Mesendoderm (in vitro differentiated cells): ENCODE measurements around the gene TRRAP.

Source experiments
- DNase-seq: peaks from one replicate; pipeline ENCODE4 v3.0.0; 2013
- H2AK5ac ChIP-seq: 2 replicates; pipeline ENCODE4 v1.6.1; 2013; ENCODE audit warnings: low read length, inconsistent platforms
- H2BK120ac ChIP-seq: 2 replicates; pipeline ENCODE4 v1.6.1; 2013; ENCODE audit warnings: low read depth, mild to moderate bottlenecking, low read length, moderate library complexity, mixed read lengths
- H2BK15ac ChIP-seq: replicated peaks from 2 replicates; pipeline ENCODE4 v1.6.1; 2013; ENCODE audit warnings: low read depth, mild to moderate bottlenecking, moderate library complexity
- H2BK5ac ChIP-seq: 2 replicates; pipeline ENCODE4 v1.6.1; 2013; ENCODE audit warnings: low read length, inconsistent platforms
- H3K18ac ChIP-seq: 2 replicates; pipeline ENCODE4 v1.6.1; 2013; ENCODE audit warnings: mild to moderate bottlenecking, low read length, mixed read lengths
- H3K23ac ChIP-seq: one replicate; pipeline ENCODE4 v1.6.1; 2013; ENCODE audit warnings: low read length
- H3K27ac ChIP-seq: 2 replicates; pipeline ENCODE4 v1.5.1; 2013; ENCODE audit warnings: low read depth, mild to moderate bottlenecking, inconsistent platforms, low read length, moderate library complexity
- H3K27me3 ChIP-seq: 2 replicates; pipeline ENCODE4 v1.6.1; 2013; ENCODE audit warnings: low read length, control low read depth, mild to moderate bottlenecking, inconsistent platforms; ENCODE audit not compliant: insufficient read depth, poor library complexity
- H3K36me3 ChIP-seq: 2 replicates; pipeline ENCODE4 v1.6.1; 2013; ENCODE audit warnings: low read length, inconsistent platforms; ENCODE audit not compliant: control insufficient read depth, insufficient read depth
- H3K4ac ChIP-seq: one replicate; pipeline ENCODE4 v1.6.1; 2013; ENCODE audit warnings: low read depth, mild to moderate bottlenecking, low read length, moderate library complexity
- H3K4me1 ChIP-seq: 2 replicates; pipeline ENCODE4 v1.6.1; 2013; ENCODE audit warnings: low read depth, low read length, inconsistent platforms; ENCODE audit not compliant: control insufficient read depth
- H3K4me2 ChIP-seq: 2 replicates; pipeline ENCODE4 v1.6.1; 2013; ENCODE audit warnings: low read length
- H3K4me3 ChIP-seq: 2 replicates; pipeline ENCODE4 v1.5.1; 2013; ENCODE audit warnings: mild to moderate bottlenecking, low read length
- H3K56ac ChIP-seq: one replicate; pipeline ENCODE4 v1.6.1; 2013; ENCODE audit warnings: low read length
- H3K79me1 ChIP-seq: 2 replicates; pipeline ENCODE4 v1.6.1; 2013; ENCODE audit warnings: low read length, inconsistent platforms
- H3K79me2 ChIP-seq: 2 replicates; pipeline ENCODE4 v1.6.1; 2013; ENCODE audit warnings: mild to moderate bottlenecking, low read length; ENCODE audit not compliant: control insufficient read depth, insufficient read depth
- H3K9ac ChIP-seq: 2 replicates; pipeline ENCODE4 v1.6.1; 2013; ENCODE audit warnings: low read length, inconsistent platforms
- H4K5ac ChIP-seq: one replicate; pipeline ENCODE4 v1.6.1; 2013; ENCODE audit warnings: low read length
- H4K8ac ChIP-seq: one replicate; pipeline ENCODE4 v1.6.1; 2013; ENCODE audit warnings: low read depth, mild to moderate bottlenecking, control low read depth, low read length, moderate library complexity
- WGBS: extraction: QIAGEN DNeasy Blood & Tissue Kit; methylation state at CpG from one replicate; pipeline ENCODE4 v1.1.7; 2013; ENCODE audit warnings: low lambda C conversion rate, missing lambda C conversion rate; ENCODE audit not compliant: insufficient coverage; ENCODE audit errors: extremely low coverage; 5-methylcytosine and 5-hydroxymethylcytosine counted together

The TRRAP gene

DNA sequence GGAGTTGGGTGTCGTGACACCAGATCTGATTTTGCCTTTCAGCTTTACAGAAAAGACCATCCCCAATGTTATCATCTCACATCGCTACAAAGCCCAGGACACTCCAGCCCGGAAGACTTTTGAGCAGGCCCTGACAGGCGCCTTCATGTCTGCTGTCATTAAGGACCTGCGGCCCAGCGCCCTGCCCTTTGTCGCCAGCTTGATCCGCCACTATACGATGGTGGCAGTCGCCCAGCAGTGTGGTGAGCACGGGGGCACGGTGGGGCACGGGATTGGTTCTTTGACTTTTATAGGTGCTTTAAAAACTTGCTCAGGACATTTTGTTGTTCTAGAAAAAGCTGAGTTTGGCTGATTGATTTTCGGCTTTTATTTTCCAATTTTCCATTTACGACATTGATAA, 48.8 kb downstream of the TRRAP start:
- Histone ChIP-seq H3K4me1 (no peaks in the 10 kb centered on the region), H3K18ac (no peak overlapping the region)

DNA sequence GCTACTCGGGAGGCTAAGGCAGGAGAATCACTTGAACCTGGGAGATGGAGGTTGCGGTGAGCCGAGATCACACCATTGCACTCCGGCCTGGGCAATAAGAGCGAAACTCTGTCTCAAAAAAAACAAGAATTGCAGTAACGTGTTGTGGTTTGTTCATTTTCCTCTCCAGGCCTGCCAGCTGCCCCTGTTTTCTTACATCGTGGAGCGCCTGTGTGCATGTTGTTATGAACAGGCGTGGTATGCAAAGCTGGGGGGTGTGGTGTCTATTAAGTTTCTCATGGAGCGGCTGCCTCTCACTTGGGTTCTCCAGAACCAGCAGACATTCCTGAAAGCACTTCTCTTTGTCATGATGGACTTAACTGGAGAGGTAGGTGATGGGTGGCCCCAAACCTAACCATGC, 52.1 kb downstream of the TRRAP start:
- Histone ChIP-seq H3K56ac (no peak overlapping the region), H2BK15ac (no peak overlapping the region), H3K27me3 (no peaks in the 10 kb centered on the region), H3K23ac (no peak overlapping the region), H4K5ac (no peak overlapping the region), H3K9ac (no peak overlapping the region), H2BK5ac (no peak overlapping the region), H3K4me1 (no peaks in the 10 kb centered on the region), H3K18ac (no peak overlapping the region), H3K36me3 (peaks cover 24% of the 10 kb centered on the region), H4K8ac (no peak overlapping the region), H3K4ac (no peak overlapping the region), H3K27ac (no peak overlapping the region), H3K4me3 (no peak overlapping the region), H3K79me2 (no peaks in the 10 kb centered on the region), H3K4me2 (no peak overlapping the region), H2AK5ac (no peak overlapping the region), H3K79me1 (no peaks in the 10 kb centered on the region), H2BK120ac (no peak overlapping the region)
- WGBS: no CpG with 5 or more reads among the region's 10 CpGs
- no peak for DNase-seq

More for the DNA sequence above, 48.8 kb downstream of the TRRAP start:
- H3K27ac ChIP-seq: no peak overlapping the region
- H3K56ac ChIP-seq: no peak overlapping the region
- no peak overlapping the region for H2BK15ac ChIP-seq
- no peak overlapping the region for H2BK5ac ChIP-seq
- H3K36me3 ChIP-seq: peaks cover 27% of the 10 kb centered on the region
- no peak overlapping the region for H3K4ac ChIP-seq
- no peak overlapping the region for H2AK5ac ChIP-seq
- peaks cover 3% of the 10 kb centered on the region for H3K79me1 ChIP-seq
- H4K8ac ChIP-seq: no peak overlapping the region
- H3K4me2 ChIP-seq: no peak overlapping the region
- WGBS: no CpG with 5 or more reads among the region's 15 CpGs
- no peaks in the 10 kb centered on the region for H3K27me3 ChIP-seq
- no peaks in the 10 kb centered on the region for H3K79me2 ChIP-seq
- H3K9ac ChIP-seq: no peak overlapping the region
- no peak overlapping the region for H3K4me3 ChIP-seq
- H3K23ac ChIP-seq: no peak overlapping the region
- DNase-seq: no peak
- H4K5ac ChIP-seq: no peak overlapping the region
- no peak overlapping the region for H2BK120ac ChIP-seq

DNA sequence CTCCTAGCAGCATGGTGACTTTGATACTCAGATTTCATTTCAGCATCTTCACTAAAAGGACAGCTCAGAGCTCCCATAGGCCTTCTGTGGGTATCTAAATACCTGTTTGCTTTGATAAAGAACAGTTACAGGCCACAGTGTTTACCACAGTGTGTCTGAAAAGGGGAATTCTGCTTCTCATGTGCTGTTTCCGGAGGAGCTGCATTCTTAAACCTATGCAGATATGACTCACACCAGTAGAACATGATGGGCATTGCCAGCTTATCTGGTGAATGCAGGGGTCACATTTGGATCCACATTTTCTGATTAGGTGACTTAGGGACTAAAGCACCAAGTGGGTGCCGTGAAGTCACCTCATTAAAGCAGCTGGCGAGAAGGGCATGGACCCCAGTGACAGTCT, 52.6 kb downstream of the TRRAP start:
- H3K4me1 ChIP-seq: no peaks in the 10 kb centered on the region
- H3K9ac ChIP-seq: no peak overlapping the region
- no peak overlapping the region for H2BK5ac ChIP-seq
- H3K4ac ChIP-seq: no peak overlapping the region
- peaks cover 22% of the 10 kb centered on the region for H3K36me3 ChIP-seq
- no CpG with 5 or more reads among the region's 3 CpGs for WGBS
- no peak overlapping the region for H2AK5ac ChIP-seq
- H4K8ac ChIP-seq: no peak overlapping the region
- H3K27me3 ChIP-seq: no peaks in the 10 kb centered on the region
- no peaks in the 10 kb centered on the region for H3K79me1 ChIP-seq
- no peak overlapping the region for H3K56ac ChIP-seq
- no peak overlapping the region for H2BK15ac ChIP-seq
- H3K79me2 ChIP-seq: no peaks in the 10 kb centered on the region
- no peak overlapping the region for H3K4me3 ChIP-seq
- H3K23ac ChIP-seq: no peak overlapping the region
- H3K27ac ChIP-seq: no peak overlapping the region
- H3K18ac ChIP-seq: no peak overlapping the region
- H2BK120ac ChIP-seq: no peak overlapping the region
- DNase-seq: no peak
- H4K5ac ChIP-seq: no peak overlapping the region
- no peak overlapping the region for H3K4me2 ChIP-seq

DNA sequence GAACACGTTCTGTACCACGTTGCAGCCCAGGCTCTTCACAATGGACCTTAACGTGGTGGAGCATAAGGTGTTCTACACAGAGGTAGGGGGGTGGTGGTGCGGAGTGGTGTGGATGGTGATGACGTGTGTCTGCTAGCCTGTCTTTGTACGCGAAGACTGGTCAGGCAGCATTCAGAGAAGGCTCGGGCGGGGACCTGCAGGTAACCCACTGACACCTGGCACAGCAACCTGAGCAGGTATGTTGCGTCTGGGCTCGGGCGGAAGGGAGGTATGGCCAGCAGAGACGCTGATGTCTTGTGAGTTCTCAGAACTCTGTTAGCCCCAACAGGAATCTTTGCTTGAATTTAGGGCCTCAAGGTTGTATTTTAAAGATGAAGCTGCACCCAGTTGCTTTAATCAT, 55.0 kb downstream of the TRRAP start:
- Histone ChIP-seq H2BK120ac (no peak overlapping the region), H3K36me3 (peaks cover 17% of the 10 kb centered on the region)
- DNase-seq: no peak

DNA sequence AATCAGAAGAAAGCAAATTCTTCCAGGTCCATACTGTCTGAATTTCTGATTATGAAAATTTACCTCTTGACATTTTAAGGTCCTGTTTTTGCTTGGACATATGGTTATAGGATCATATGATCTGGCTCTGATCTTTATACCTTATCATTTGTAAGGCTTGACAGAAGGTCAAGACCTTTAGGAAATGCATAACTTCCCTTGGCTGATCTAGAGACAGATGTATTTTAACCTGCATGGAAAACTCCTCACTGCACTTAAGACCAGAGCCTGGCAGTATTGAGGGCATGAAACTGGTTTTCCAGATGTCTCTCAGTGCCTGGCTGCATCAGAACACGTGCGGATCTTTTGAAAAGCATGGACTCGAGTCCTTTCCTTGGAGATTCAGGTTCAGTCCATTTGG, 55.9 kb downstream of the TRRAP start:
- Histone ChIP-seq H3K4ac (no peak overlapping the region), H2BK15ac (no peak overlapping the region), H3K36me3 (peaks cover 17% of the 10 kb centered on the region), H3K56ac (no peak overlapping the region), H4K5ac (no peak overlapping the region), H2AK5ac (no peak overlapping the region), H4K8ac (no peak overlapping the region), H3K18ac (no peak overlapping the region), H2BK5ac (no peak overlapping the region), H3K79me2 (no peaks in the 10 kb centered on the region), H3K27ac (no peak overlapping the region), H3K23ac (no peak overlapping the region), H3K4me2 (no peak overlapping the region), H3K4me1 (no peaks in the 10 kb centered on the region), H3K79me1 (no peaks in the 10 kb centered on the region), H3K9ac (no peak overlapping the region), H3K4me3 (no peak overlapping the region), H3K27me3 (no peaks in the 10 kb centered on the region), H2BK120ac (no peak overlapping the region)
- no CpG with 5 or more reads among the region's 3 CpGs for WGBS
- no peak for DNase-seq

More for the DNA sequence above, 55.0 kb downstream of the TRRAP start:
- no peak overlapping the region for H2AK5ac ChIP-seq
- H3K4me3 ChIP-seq: no peak overlapping the region
- no peak overlapping the region for H4K8ac ChIP-seq
- H3K4me2 ChIP-seq: no peak overlapping the region
- no peak overlapping the region for H3K56ac ChIP-seq
- H3K18ac ChIP-seq: no peak overlapping the region
- no peaks in the 10 kb centered on the region for H3K27me3 ChIP-seq
- no peak overlapping the region for H3K9ac ChIP-seq
- H2BK5ac ChIP-seq: no peak overlapping the region
- no CpG with 5 or more reads among the region's 13 CpGs for WGBS
- no peak overlapping the region for H2BK15ac ChIP-seq
- no peak overlapping the region for H3K4ac ChIP-seq
- H3K23ac ChIP-seq: no peak overlapping the region
- no peak overlapping the region for H4K5ac ChIP-seq
- H3K79me1 ChIP-seq: no peaks in the 10 kb centered on the region
- H3K79me2 ChIP-seq: no peaks in the 10 kb centered on the region
- H3K27ac ChIP-seq: no peak overlapping the region
- H3K4me1 ChIP-seq: no peaks in the 10 kb centered on the region

DNA sequence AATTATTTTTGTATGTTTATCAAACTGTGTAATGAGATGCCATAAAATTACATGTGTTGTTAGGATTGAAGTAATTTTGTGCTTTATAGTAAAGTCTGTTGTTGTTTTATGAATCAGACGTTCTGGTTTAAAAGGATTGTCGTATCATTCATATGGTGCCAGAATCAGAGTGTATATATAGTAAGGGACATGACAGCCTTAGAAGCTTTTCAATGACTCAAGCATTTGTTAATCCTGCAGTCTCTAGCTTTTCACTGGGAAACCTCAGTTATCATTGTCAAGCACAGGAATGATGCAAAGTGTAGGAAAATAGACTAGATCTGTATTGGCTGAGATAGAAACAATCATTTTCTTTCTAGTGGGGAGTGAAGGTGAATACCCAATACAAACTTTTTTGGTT, 57.5 kb downstream of the TRRAP start:
- Histone ChIP-seq H4K8ac (no peak overlapping the region), H3K4me1 (no peaks in the 10 kb centered on the region), H3K27me3 (no peaks in the 10 kb centered on the region), H2BK5ac (no peak overlapping the region), H3K4me3 (no peak overlapping the region), H3K36me3 (peaks cover 14% of the 10 kb centered on the region), H4K5ac (no peak overlapping the region), H3K18ac (no peak overlapping the region), H3K9ac (no peak overlapping the region), H3K23ac (no peak overlapping the region), H3K79me1 (no peaks in the 10 kb centered on the region), H3K56ac (no peak overlapping the region), H2BK15ac (no peak overlapping the region), H3K79me2 (no peaks in the 10 kb centered on the region), H3K27ac (no peak overlapping the region), H2BK120ac (no peak overlapping the region), H2AK5ac (no peak overlapping the region), H3K4me2 (no peak overlapping the region), H3K4ac (no peak overlapping the region)
- DNase-seq: no peak
- WGBS: no CpG with 5 or more reads among the region's 2 CpGs
